Right kidney (tissue), 1 donor: ENCODE measurements around the gene ZNF511.
"Not testable (repeated sequence)": the region's sequence is repeated elsewhere in the genome, so short reads cannot be mapped to it uniquely, and the experiment has no call there.

Experiments
- DNase-seq: peaks from one replicate; pipeline ENCODE4 v3.0.0-alpha.2; 2016

ZNF511 gene

GRCh38 chr10:133314911-133315310, 6.2 kb downstream of the ZNF511 start:
- no peak for DNase-seq

DNA sequence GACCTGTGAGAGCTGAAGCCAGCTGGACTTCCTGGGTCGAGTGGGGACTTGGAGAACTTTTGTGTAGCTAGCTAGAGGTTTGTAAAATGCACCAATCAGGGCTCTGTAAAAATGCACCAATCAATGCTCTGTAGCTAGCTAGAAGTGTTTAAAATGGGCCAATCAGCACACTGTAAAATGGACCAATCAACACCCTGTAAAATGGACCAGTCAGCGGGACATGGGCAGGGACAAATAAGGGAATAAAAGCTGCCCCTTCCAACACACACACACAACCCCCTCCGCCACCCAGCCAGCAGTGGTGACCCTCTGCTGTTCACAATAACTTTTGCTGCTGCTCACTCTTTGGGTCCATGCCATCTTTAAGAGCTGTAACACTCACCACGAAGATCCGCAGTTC, 7.1 kb downstream of the ZNF511 start:
- no peak for DNase-seq

GRCh38 chr10:133316266-133316665, 7.6 kb downstream of the ZNF511 start:
- no peak for DNase-seq

DNA sequence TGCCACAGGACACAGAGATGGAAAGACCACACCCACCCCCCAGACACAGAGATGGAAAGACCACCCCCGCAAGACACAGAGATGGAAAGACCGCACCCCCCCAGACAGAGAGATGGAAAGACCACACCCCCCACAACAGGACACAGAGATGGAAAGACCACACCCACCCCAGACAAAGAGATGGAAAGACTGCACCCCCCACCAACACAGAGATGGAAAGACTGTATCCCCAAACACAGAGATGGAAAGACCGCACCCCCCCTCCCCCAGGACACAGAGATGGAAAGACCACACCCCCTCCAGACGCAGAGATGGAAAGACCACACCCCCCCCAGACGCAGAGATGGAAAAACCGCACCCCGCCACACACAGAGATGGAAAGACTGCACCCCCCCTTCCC, 8.0 kb downstream of the ZNF511 start:
- DNase-seq: no peak

GRCh38 chr10:133318494-133319127, 9.9 kb downstream of the ZNF511 start:
- DNase-seq: peak; percentile 77

- not testable (repeated sequence) for DNase-seq
Observed at GRCh38 chr10:133320852-133321422, 12.2 kb downstream of the ZNF511 start.

- DNase-seq: not testable (repeated sequence)
Observed at GRCh38 chr10:133322064-133322709, 13.5 kb downstream of the ZNF511 start.

- no peak for DNase-seq
Observed at GRCh38 chr10:133324198-133324792, 15.6 kb downstream of the ZNF511 start.

GRCh38 chr10:133324857-133325260, 16.1 kb downstream of the ZNF511 start:
- DNase-seq: no peak

GRCh38 chr10:133325440-133326222, 16.9 kb downstream of the ZNF511 start:
- peak; percentile 59 for DNase-seq

DNA sequence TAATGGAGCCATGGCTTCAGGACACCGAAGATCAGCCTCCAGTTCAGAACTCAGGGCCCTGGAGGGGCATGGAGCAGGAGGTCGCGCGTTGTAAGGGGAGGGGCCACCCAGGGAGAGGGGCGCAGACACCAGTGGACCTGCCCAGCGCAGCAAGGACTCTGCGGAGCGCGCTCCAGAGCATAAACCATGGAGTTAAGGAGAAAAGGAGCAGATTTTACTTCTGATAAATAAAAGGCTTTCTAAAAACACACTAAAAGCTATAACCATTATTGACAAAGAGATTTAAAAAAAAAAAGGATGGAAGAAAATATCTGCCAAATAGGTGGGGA, 17.5 kb downstream of the ZNF511 start:
- DNase-seq: no peak

DNA sequence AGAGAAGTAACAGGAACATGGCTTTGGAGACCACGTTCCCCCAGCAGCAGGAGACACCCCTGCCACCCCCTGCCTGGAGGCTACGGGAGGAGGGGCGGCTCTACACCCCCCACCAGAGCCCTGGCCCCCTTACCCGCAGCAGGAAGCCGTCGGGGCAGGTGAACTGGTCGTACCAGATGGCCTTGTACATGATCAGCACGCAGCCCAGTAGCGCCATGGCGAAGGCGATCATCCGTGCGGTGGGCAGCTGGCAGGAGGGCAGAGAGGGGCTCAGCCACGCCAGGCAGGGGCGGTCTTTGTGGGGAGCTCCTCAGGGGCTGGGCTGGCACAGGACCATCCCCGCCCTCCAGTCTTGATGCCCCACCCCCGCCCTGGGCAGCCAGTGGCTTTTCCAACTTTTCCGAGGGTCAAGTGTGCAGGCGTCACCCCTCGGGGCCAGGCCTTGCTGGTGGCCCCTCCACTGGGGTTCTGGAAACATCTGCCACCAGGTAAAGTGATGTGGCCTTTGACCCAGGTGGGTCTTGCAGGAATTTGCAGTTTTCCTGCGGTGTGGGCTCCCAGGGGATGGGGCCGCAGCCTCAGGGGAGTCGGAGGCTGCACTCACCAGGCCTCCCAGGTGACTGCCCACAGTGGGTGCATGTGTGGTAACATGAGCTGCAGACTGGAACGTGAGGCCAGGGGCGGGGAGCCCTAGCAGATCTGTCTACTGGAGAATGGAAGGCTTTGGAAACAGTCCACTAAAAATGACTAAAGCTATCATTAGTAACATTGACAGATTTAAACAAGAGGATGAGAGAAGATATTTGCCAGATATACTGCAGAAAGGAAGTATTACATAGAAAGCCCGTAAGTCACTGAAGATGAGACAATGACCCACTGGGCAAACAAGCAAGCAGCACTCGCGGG, 18.3 kb downstream of the ZNF511 start:
- no peak for DNase-seq

DNA sequence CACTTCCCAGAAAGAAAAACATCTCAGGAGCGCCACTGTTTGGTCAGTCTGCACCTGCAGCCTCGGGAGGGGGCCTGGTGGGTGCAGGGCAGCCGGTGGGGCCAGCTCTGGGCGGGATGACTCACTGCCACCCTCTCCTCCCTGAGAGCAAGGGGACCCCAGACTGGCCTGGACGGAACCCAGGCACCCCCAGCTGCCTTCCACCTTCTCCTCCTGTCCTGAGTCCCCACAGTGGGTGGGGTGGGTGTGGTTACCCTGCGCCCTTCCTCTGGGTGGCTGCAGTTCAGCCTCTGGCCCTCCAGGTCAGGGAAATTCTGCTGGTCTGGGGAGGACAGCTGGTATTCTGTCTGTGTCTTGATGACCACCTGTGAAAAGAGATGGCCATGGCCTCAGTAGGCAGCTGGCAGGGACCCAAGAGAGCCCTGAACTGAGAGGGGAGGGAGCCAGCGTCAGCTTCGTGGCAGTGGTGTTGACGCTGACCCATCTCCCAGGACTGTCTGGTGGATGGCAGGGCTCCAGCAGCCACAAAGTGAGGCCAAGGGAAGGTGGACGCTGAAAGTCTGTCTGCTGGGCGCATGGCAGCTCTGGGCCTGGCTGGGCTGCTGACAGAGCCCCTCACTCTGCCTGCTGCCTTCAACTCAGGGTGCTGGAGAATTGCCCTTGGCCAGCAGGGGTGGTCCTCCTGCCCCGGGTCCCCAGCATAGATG, 19.1 kb downstream of the ZNF511 start:
- no peak for DNase-seq

DNA sequence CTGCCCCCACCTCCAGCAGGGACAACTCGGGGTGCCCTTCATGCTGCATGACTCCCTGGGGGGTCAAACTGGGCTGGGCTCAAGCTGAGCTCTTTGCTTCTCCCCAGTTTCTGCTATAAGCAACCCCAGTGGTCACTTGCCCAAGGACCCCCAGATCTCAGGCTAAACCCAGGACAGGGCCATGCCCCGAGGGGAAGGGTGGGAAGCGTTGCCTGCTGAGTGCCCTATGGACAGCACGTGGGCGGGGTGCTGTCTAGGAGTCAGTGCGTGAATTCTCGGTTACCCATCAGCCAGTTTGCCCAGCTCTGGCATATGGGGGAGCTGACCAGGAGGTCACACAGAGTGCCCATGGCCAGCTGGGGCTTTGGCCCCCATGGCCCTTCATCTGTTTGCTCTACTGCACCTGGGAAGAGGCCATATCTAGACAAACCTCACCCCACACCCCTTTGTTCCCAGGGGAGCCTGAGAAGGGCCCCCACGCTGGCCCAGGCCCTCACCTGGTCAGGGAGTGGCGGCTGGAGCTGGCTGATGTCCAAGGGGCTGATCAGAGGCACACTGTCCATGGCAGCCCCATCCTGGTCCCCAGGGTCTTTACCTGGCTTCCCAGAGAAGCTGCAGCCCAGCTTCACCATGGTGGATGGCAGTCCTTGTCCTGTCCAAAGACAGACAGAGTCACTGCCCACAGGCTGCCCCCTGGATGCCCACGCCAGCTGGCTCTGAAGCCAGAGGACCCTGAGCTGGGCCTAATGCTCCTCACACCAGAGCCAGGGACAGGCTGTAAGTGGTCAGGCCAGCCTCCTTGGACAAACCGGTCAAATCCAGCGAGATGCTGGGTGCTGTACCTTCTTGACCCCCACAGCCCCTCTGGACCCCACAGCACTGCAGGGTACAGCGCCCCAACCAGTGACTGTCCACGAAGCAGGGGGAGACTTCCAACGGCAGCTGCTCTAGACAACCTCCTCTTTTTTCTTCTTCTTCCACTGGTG, 19.9 kb downstream of the ZNF511 start:
- DNase-seq: no peak

GRCh38 chr10:133329491-133330202, 20.9 kb downstream of the ZNF511 start:
- DNase-seq: peak; percentile 77

GRCh38 chr10:133332936-133333699, 24.4 kb downstream of the ZNF511 start:
- DNase-seq: no peak

- no peak for DNase-seq
Observed at GRCh38 chr10:133334503-133335245, 26.0 kb downstream of the ZNF511 start.
